CD1c-positive myeloid dendritic cell (primary cell): Measurements from ENCODE around the gene DCUN1D1.

Source experiments
- DNase-seq: peaks from one replicate; pipeline ENCODE4 v3.0.0-alpha.2; 2016; ENCODE audit errors: extremely low spot score

The DCUN1D1 gene

GRCh38 chr3:182972387-182972786 is 8.0 kb downstream of the DCUN1D1 start:
- DNase-seq = no peak

GRCh38 chr3:182971637-182972036 is 8.7 kb downstream of the DCUN1D1 start:
- no peak for DNase-seq

DNA sequence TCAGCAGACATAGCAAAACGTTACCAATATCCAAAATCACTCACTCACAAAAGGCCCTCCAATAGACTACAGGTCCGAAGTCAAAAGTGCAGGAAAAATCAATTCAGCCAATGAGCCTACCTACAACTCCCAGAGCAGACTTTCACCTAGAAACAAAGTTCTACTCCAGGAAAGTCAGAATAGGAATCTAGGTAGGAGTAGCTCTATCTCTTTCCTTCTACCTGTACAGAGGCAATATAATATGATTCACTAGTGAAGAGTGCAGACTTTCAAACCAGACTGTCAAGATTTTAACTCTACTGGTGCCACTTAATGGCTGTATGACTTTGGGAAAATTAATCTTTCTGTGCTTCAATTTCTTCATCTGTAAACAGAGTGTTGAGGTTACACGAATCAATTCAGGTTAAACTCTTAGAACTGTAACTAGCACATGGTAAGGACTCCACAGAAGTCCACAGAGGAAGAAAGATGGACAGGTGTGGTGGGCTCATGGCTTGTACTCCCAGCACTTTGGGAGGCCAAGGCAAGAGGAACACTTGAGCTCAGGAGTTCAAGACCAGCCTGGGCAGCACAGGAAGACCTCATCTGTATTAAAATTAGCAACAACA is 9.4 kb downstream of the DCUN1D1 start:
- DNase-seq = no peak

GRCh38 chr3:182969853-182970252 is 10.5 kb downstream of the DCUN1D1 start:
- DNase-seq = no peak

DNA sequence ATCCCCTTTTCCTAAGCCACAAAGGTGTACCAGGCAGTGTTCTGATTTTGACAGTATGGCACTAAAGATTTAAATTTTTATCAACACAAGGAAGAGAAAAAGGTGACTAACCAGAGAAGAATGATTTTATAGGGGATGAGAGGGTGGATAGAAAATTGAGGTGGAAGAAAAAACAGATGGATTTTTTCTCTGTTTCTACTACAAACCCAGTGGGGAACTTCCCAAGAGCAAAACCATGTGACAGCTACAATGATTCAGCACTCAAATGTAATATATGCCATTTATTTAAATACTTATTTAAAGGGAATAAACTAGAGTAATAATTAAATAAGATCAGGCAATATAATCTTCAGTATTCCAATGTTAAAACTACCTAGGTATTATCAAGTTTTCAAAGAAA is 11.1 kb downstream of the DCUN1D1 start:
- DNase-seq = peak; percentile 20

DNA sequence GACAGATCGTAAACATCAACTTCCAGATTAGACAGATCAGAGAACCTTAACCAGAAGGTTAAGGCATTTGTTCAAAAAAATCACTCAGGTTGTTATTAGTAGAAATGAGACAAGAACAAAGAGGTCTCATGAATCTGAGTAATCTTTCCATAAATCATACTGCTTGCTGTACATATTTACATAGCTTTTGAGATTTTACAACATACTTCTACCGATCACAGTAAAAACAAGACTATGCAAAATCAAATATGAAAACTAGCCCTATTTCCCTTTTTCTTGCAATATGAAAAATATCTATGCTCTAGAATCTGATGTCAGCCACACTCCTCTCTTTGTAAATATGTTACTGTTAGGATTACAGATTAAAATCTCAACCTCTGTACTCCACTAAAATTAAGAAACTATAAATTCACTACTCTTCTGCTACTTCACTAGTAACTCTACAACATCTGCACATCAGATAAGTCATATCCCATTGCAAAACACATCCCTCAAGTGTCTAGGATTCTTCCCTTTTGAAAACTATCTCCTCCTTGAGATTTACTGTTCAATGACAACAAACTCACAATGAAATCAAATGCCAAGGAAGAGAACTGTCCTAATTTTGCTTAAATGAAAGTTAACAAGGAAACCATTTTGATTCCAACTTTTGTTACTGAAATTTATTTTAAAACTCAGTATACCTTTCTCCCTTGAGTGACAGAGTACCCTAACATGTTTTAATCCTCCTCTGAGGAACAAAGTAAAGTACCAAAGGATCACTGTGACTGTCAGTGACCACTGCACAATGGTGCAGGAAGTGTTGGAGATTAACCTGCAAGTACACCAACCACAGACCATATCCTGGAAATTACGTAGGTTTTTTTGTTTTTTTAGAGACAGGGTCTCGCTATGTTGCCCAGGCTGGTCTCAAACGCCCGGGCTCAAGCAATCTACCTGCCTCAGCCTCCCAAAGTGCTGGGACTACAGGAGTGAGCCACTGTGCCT is 12.8 kb downstream of the DCUN1D1 start:
- DNase-seq = no peak

DNA sequence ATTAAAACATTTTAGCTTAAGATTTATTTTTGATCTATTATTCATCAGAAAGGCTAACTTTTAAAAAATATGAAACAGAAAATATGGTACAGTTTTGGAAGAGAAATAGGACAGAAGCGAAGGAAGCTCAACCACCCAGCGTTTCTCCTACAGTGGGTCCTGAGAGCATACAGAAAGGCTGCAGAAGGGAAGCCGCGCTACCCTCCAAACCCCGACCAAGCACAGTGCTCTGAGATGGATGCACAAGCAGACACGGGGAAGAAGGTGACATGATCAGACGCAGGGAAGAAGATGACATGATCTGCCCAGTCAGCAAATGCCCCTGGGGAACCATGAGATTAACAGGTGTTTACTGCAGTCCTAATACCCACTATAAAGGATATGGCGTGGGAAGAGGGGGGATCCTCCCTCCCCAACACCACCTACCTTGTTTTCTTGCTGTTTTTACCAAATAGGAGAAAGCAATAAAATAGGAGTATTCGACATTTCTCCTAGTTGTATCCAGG is 14.4 kb downstream of the DCUN1D1 start:
- no peak for DNase-seq

DNA sequence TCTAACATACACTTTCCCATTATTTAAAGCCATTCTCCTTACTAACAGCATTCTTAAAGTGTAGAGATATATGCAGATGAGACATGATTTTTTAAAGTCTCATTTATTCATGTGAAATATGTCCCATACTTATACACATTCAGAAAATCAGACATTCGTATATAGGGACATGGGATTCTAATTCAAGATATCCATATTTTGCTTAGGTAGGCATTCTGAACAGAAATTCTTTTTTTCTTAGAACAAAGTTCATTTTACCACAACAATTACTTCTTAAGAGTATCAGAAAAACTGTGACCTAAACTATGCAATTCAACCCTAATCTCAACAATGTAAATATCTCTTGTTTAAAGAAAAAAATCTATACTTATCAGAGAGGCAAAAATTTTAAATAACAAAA is 16.2 kb downstream of the DCUN1D1 start:
- no peak for DNase-seq

DNA sequence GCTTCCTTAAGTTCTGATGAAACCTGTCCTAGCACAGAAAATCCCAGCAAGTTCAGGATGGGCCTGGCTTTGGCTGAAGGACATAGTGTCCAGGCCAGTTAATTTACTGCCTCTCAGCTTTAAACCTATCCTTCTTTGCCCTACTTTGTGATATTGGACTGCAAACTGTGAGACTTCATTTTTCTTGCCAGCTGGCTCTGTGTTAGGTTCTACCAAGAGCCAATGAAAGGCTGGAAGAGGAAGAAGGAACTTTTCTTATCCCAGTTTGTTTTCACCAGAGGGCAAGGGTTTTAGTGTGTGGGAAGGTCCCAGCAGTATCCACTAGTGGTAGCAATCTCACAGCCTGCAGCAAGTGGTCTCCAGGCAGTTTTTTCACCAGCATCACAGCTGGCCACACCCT is 18.2 kb downstream of the DCUN1D1 start:
- DNase-seq = no peak

- DNase-seq = peak; percentile 53
Observed at GRCh38 chr3:182959474-182960350, 20.6 kb downstream of the DCUN1D1 start.

- DNase-seq = no peak
Observed at GRCh38 chr3:182957676-182958266, 22.6 kb downstream of the DCUN1D1 start.

DNA sequence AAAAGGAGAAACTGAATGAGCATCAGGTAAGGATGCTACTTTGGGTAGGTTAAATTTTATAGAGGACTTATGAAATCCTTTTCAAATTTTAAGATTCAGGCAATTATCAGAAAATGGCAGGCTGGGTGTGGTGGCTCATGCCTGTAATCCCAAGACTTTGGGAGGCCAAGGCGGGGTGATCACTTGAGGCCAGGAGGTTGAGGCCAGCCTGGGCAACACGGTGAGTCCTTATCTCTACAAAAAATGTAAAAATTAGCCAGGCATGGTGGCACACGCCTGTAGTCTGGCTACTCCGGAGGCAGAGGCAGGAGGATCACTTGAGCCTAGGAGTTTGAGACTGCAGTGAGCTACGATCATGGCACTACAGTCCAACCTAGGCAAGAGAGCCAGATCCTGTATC is 23.1 kb downstream of the DCUN1D1 start:
- DNase-seq = no peak

- peak; percentile 54 for DNase-seq
Observed at GRCh38 chr3:182954553-182955235, 25.6 kb downstream of the DCUN1D1 start.

GRCh38 chr3:182949688-182950087 is 30.6 kb downstream of the DCUN1D1 start:
- DNase-seq = no peak

DNA sequence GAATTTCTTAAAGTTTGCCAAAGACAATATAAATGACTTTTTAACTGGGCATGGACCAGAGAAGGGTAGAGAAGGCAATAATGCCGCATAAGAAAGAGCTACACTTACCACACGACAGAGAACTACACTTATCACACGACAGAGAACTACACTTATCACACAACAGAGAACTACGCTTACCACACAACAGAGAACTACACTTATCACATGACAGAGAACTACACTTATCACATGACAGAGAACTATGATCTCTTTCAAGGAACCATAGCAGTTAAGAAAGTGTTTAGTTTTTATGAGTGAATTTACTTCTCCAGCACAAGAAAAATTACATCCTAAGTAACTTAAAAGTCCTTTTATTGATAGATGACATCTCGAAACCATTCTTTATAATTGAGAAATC is 32.0 kb downstream of the DCUN1D1 start:
- DNase-seq = peak; percentile 28

DNA sequence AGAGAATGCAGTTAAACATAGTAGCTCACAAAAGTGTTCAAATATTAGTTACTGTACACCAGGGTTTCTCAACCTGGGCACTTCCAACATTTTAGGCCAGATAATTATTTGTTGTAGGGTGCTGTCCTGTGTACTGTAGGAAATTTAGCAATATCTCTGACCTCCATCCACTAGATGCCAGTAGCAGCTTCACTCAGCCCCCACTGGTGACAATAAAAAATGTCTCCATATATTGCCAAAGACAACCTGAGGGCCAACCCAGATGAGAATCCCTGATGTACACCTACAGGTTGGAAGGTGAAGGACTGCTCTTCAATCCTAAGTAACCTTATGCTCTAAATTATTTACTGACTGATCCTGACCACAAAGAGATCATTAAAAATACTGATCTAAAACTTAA is 32.5 kb downstream of the DCUN1D1 start:
- no peak for DNase-seq

- no peak for DNase-seq
Observed at GRCh38 chr3:182941719-182942118, 38.6 kb downstream of the DCUN1D1 start.

DNA sequence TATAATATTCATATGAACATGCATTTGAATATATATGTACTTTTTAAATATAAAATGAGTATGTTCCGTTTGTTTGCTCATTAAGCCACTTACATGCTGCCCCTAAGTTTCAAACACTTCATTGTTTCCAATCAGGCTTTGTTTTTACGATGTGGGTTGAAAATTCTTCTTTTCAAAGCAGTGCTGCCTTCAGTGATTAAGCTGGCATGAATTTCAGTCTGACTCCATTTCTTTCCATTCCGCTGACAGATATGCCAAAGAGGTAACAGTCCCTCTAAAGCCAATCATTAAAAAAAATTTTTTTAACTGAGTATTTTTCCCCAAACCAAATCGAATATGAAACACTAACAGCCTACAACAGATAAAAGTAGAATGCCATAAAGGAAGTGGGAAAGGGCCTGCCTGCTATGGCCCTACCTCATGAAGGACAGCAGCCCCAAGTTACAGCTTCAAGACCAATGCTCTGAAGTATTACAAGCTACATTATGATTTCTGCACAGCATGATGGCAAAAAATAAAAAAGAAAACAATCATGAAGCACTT is 40.0 kb downstream of the DCUN1D1 start:
- DNase-seq = no peak

DNA sequence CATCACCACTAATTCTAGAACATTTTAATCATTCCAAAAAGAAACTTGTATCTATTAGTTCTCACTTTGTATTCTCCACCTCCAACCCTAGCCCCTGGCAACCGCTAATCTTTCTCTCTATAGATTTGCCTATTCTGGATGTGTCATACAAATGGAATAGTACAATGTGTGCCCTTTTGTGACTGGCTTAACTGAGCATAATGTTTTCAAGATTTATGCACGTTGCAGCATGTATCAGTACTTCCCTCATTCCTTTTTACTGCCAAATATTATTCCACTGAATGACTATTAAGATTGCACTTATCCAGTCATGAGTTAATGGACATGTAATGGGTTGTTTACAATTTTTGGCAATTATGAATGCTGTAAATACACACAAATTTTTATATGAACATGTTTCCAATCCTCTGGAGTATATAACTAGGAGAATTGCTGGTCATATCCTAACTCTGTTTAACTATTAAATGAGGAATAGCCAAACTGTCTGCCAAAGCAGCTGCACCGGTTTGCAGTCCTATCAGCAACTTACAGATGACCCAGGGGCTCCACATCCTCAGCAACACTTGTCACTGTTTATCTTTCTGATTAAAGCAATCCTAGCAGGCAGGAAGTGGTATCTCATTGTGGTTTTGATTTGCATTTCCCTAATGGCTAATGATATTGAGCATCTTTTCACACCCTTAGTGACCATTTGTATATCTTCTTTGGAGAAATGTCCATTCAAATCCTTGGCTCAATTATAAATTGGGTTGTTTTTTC is 42.9 kb downstream of the DCUN1D1 start:
- DNase-seq = no peak

- DNase-seq = no peak
Observed at GRCh38 chr3:182936918-182937285, 43.4 kb downstream of the DCUN1D1 start.
